IPS-18a (cell line): ENCODE measurements around the gene BTC.
"Not testable (repeated sequence)": the region's sequence is repeated elsewhere in the genome, so short reads cannot be mapped to it uniquely, and the experiment has no call there.

Experiments
- H3K27ac ChIP-seq: one replicate; pipeline ENCODE4 v1.5.1; 2013; ENCODE audit warnings: low read length
- H3K27me3 ChIP-seq: one replicate; pipeline ENCODE4 v1.6.1; 2013; ENCODE audit warnings: mild to moderate bottlenecking, low read length; ENCODE audit not compliant: control insufficient read depth, insufficient read depth
- H3K36me3 ChIP-seq: one replicate; pipeline ENCODE4 v1.6.1; 2013; ENCODE audit warnings: low read depth, low read length; ENCODE audit not compliant: control insufficient read depth
- H3K4me1 ChIP-seq: one replicate; pipeline ENCODE4 v1.6.1; 2013; ENCODE audit warnings: low read depth, low read length; ENCODE audit not compliant: control insufficient read depth
- H3K4me3 ChIP-seq: one replicate; pipeline ENCODE4 v1.5.1; 2013; ENCODE audit warnings: low read length
- H3K9ac ChIP-seq: one replicate; pipeline ENCODE4 v1.6.1; 2013; ENCODE audit warnings: mild to moderate bottlenecking, low read length, moderate library complexity
- H3K9me3 ChIP-seq: one replicate; pipeline ENCODE4 v1.6.1; 2013; ENCODE audit warnings: low read depth, low read length; ENCODE audit not compliant: control insufficient read depth

BTC gene

DNA sequence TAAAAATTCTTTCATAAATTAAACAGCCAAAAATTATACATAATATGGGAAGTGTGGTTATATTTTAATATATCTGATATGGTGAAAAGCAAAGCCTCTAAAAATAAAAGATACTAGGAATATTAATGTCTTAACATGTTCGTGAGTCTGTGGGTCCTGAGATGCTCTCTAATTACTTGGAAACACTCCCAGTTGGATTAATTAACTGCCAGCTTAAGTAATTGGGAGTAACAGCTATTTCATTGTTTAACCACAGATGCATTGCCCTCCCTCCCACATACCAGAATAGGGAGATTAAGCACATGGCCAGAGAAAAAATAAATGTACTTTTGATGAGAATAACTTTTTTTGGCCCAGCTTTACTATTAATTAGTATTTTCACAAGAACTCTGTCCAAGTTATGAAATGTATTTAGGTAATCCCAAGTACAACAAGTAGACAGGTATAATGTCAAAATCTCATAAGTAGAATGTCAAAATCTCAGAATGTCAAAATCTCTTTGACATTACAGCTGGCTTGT lies 79.7 kb downstream of the BTC start:
- Histone ChIP-seq H3K9me3 (peaks cover 4% of the 10 kb centered on the region), H3K4me1 (no peaks in the 10 kb centered on the region), H3K27ac (no peak overlapping the region), H3K36me3 (no peaks in the 10 kb centered on the region), H3K9ac (no peak overlapping the region), H3K27me3 (no peaks in the 10 kb centered on the region), H3K4me3 (no peak overlapping the region)

DNA sequence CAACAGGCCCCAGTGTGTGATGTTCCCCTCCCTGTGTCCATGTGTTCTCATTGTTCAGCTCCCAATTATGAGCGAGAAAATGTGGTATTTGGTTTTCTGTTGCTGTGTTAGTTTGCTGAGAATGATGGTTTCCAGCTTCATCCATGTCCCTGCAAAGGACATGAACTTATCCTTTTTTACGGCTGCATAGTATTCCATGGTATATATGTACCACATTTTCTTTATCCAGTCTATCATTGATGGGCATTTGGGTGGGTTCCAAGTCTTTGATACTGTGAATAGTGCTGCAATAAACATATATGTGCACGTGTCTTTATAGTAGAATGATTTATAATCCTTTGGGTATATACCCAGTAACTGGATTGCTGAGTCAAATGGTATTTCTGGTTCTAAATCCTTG lies 86.2 kb downstream of the BTC start:
- H3K4me1 ChIP-seq, H3K9ac ChIP-seq, H3K27me3 ChIP-seq, H3K36me3 ChIP-seq, H3K27ac ChIP-seq, H3K4me3 ChIP-seq, H3K9me3 ChIP-seq: not testable (repeated sequence)
